Activated T-cell treated with anti-CD3 and anti-CD28 coated beads, Interleukin-2, amount 50 U/mL, for 1 hour (primary cell): ENCODE measurements around the gene SDF4.
"Not testable (repeated sequence)": the region's sequence is repeated elsewhere in the genome, so short reads cannot be mapped to it uniquely, and the experiment has no call there.

ENCODE experiments used
- DNase-seq: peaks from one replicate; pipeline ENCODE4 v3.0.0-alpha.2; 2020

Gene SDF4

GRCh38 chr1:1259540-1259939 is 27.7 kb upstream of the SDF4 start:
- DNase-seq, result no peak

GRCh38 chr1:1259119-1259488 is 27.3 kb upstream of the SDF4 start:
- no peak for DNase-seq

DNA sequence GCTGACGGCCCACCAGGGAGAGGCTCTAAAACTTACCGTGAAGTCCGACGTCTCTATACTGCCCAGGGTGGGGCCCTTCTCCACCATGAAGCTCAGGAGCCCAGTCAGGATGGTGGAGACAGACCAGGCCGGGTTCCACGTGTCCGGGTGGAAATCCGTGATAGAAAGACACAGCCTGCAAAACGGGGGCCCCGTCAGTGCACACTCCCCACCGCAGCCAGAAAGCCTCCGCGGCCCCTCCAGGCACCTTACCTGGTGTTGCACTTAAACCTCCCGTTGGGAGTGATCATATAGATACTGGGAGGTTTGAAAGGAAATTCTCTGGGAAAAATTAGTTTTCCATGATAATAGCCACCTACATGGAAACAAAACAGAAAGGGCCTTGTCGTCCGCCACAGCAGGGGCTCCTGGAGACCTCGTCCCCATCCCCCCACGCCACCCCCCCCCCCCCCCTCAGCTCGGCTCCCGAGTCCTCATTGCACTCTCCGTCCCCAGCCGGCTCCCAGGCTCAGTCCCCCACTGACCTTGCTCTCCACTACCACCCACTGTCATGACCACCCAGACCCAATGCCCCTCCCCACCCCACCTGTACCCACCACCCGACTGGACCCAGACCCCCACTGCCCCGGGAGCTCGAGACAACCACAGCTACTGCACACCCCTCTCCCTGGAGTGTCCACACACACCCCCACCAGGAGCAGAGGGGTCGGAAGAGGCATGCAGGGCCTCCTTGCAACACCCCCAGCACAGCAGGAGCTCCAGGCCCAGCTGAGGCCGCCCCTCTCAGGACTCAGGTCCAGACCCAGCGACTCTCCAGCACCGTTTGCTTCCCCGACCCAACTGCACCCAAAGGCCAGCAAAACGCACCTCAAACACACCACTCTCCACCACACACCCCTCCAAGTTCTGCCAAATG is 25.4 kb upstream of the SDF4 start:
- no peak for DNase-seq

GRCh38 chr1:1255611-1256010 is 23.8 kb upstream of the SDF4 start:
- DNase-seq, result no peak

- DNase-seq, result no peak
Measured at GRCh38 chr1:1255078-1255477, 23.3 kb upstream of the SDF4 start.

GRCh38 chr1:1254667-1254998 is 22.8 kb upstream of the SDF4 start:
- no peak for DNase-seq

DNA sequence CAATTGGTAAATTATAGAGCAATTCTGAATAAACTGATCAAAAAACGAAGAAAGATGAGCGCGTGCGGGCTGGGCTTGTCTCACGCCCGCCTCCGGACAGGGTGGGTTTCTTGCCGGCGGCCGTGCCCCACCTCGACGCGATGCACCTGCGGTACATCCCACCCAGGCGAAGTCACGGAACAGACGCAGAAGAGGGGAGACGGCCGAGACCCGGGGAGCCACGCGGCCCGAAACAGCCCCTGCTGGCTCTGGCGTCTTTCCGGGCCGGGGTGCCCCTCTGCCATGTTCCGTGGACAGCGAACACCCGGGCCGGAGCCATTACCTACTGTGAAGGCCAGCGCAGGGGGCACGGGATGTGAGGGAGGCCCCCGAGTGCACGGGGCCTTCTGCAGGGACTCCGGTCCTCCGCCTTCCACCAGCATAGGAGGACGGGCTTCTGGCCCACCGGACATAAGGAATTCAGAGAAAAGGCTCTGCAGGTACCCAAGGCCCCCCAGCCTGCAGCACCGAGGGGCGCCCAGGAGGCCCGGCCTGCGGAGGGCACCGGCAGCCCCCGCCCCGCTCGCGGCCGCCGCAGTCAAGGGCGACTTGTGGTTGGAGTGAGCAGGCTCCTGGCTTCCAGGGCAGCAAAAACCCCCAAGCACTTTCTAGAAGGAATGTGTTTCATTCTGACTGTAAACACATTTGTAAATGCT is 22.3 kb upstream of the SDF4 start:
- DNase-seq, result no peak

DNA sequence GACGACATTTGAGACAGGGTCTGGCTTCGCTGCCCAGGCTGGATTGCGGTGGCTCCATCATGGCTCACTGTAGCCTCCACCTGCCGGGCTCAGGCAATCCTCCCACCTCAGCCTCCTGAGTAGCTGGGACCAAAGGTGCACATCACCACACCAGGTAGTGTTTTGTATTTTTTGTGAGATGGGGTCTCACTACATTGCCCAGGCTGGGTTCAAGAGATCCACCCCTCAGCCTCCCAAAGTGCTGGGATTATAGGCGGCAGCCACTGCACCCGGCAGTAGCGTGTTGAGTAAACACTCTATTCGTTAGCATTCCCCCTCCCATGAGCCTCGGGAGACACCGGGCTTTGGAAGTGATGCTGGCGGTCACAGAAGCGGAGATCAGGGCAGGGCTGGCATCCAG is 21.5 kb upstream of the SDF4 start:
- DNase-seq, result no peak

- DNase-seq, result peak; percentile 75
Measured at GRCh38 chr1:1250786-1251284, 19.0 kb upstream of the SDF4 start.

DNA sequence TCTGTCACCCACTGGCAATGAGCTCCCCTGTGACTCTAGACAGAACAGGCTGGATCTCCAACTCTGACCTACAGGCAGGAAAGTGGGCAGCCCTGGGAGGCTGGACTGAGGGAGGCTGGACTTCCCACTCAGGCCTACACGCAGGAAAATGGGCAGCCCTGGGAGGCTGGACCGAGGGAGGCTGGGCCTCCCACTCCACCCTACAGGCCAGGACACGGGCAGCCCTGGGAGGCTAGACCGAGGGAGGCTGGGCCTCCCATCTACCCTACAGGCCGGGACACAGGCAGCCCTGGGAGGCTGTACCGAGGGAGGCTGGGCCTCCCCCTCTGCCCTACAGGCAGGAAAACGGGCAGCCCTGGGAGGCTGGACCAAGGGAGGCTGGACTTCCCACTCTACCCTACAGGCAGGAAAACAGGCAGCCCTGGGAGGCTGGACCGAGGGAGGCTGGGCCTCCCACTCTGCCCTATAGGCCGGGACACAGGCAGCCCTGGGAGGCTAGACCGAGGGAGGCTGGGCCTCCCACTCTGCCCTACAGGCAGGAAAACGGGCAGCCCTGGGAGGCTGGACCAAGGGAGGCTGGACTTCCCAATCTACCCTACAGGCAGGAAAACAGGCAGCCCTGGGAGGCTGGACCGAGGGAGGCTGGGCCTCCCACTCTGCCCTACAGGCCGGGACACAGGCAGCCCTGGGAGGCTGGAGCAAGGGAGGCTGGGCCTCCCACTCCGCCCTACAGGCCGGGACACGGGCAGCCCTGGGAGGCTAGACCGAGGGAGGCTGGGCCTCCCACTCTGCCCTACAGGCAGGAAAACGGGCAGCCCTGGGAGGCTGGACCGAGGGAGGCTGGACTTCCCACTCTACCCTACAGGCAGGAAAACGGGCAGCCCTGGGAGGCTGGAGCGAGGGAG is 16.5 kb upstream of the SDF4 start:
- not testable (repeated sequence) for DNase-seq

- no peak for DNase-seq
Measured at GRCh38 chr1:1247341-1247913, 15.6 kb upstream of the SDF4 start.

DNA sequence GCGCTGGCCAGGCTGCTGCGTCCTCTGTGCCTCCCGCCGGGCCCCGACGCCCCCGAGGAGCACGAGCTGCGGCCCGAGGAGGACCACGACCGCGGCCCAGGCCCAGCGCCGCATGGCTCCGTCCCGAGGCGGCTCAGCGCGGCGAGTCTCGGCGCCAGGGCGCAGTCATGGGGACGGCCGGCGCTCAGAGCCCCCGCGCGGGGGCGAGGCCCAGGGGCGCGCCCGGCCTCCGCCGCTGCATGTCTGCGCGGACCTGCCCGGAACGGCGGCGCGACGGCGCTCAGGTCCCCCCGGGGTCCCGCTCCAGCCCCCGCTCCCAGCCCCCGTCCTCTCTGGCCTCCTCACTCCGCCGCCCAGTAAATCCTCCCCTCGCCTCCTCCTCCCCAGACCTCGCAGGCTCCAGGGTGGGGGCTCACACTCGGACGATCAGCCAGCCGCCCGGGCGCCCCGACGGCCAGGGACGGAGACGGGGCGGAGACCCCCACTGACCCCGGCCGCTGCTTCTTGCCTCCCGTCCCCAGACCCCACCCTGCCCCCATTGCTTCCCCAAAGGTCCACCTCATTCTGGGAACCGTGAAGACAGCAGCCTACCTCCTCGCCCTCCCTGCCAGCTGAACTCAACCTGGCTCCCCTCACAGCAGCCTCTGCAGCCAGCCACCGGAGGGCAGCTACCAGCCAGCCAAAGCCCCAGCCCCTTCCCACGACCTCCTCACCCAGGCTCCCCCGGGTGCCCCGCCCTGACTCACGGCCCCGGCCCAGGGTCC is 15.0 kb upstream of the SDF4 start, which contains the start of gene C1QTNF12:
Gene C1QTNF12, minus strand, starts transcription at position 146 of the 764 bp plus-strand sequence. Its CDS starts 32 bp downstream, at position 114.
- no peak for DNase-seq

DNA sequence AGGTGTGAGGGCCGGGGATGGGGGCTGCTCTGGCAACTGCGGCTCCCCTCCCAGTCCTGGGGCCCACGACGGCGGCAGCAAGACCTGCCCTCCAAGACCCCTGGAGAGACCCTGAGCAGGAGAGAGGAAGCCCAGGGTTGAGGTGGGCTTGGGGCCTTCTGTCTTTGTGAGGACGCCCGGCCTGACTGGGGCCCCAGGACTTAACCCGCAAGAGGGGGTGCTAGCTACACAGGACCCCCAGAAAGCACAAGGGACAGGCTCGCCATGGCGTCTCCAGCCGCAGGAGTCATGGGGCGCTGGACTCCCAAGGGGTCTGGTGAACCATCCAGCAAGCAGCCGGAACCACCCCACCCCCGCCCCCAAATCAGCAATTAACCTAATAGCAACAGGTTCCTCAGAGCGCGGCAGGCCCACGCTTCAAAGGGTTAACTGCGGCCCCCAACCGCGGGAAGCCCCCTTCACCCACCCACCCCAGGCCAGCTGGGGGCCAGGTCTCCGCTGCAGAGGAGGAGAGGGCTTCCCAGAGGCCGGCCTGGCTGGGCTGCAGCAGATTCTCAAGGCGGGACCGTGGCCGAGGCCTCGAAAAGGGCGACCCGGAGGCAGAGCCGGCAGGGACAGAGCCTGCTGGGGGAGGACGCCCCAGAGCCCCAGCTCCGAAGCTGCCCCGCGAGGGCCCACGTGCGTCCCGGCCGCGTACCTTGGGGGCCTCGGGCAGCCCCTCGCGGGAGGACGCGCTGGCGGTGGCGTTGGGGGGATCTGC is 14.2 kb upstream of the SDF4 start:
- no peak for DNase-seq

DNA sequence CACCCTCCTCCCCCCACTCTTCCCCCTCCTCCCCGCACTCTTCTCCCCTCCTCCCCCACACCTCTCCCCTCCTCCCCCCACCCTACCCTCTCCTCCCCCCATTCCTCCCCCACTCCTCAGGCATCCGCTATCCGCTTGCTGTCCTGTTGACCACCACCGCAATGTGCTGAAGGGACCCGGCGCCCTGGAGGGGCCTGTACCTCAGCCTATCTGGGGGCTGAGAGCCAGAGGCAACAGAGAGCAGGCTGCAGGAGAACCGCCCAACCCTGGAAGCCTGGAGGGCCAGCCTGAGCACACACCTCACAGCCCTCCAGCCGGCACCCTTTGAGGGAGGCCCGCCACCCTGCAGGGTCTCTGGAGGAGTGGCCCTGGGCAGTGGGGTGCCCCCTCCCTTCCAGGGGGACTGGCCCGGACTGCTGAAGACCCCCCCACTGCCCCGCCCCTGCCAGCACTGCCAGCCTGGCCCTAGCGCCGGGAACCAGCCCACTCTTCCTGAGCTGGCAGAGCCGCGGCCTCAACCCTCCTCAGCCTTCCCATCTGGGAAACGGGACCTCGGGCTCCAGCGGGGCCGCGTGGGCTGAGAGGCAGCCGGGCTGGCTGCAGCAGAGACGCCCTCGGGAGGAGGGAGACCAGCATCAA is 13.5 kb upstream of the SDF4 start:
- no peak for DNase-seq

- DNase-seq, result no peak
Measured at GRCh38 chr1:1244192-1244811, 12.5 kb upstream of the SDF4 start.

GRCh38 chr1:1243807-1244191 is 12.0 kb upstream of the SDF4 start:
- no peak for DNase-seq

- DNase-seq, result no peak
Measured at GRCh38 chr1:1243266-1243660, 11.5 kb upstream of the SDF4 start.

- no peak for DNase-seq
Measured at GRCh38 chr1:1242461-1243265, 10.9 kb upstream of the SDF4 start.

DNA sequence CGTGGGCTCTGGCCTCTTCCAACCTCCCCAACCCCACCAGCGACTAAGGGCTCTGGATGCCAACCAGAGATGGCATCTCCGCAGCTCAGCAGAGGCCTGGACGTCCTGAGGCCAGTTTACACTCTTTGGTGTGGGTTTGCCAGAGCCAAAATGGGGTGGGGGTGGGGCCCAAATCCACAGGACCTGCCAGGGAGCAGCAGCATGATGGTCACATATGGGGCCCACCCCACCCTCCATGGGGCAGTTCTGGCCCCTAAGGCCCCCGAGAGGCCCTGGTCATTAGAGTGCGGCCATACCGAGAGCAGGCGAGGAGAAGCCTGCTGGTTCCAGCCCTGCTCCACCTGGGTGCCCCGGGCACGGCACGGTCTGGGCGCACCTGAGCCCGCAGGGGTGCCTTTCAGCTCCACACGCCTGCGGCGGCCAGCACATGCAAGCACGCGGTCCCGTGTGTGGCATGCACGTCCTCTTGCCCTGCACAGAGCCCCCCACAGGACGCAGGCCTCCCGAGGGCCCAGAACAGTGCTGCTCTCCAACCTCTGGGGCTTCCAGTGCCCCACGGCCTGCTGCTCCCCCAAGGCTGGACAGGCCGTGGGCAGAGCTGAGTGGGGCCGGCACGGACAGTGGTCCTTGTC is 9.9 kb upstream of the SDF4 start:
- DNase-seq, result no peak
